Ishikawa (cell line): ENCODE results near the gene SDHB.

Source experiments
- CEBPB ChIP-seq: IDR thresholded peaks from 2 replicates; pipeline ENCODE4 v1.6.1; 2012
- CREB1 ChIP-seq: IDR thresholded peaks from 2 replicates; pipeline ENCODE4 v1.6.1; 2012; ENCODE audit warnings: low read depth
- EGR1 ChIP-seq: IDR thresholded peaks from 2 replicates; pipeline ENCODE4 v1.6.1; 2012
- EP300 ChIP-seq: IDR thresholded peaks from 2 replicates; pipeline ENCODE4 v1.6.1; 2012; ENCODE audit warnings: borderline replicate concordance
- FOXM1 ChIP-seq: IDR thresholded peaks from 2 replicates; pipeline ENCODE4 v1.6.1; 2012; ENCODE audit warnings: low read depth, borderline replicate concordance
- MAX ChIP-seq: IDR thresholded peaks from 2 replicates; pipeline ENCODE4 v1.6.1; 2012
- NFIC ChIP-seq: IDR thresholded peaks from 2 replicates; pipeline ENCODE4 v1.6.1; 2012
- RAD21 ChIP-seq: IDR thresholded peaks from 2 replicates; pipeline ENCODE4 v1.6.1; 2012; ENCODE audit warnings: low read depth
- REST ChIP-seq: IDR thresholded peaks from 2 replicates; pipeline ENCODE4 v1.6.1; 2012; ENCODE audit warnings: low read depth, mild to moderate bottlenecking
- TAF1 ChIP-seq: IDR thresholded peaks from 2 replicates; pipeline ENCODE4 v1.6.1; 2012; ENCODE audit warnings: low read depth, mild to moderate bottlenecking
- TCF12 ChIP-seq: IDR thresholded peaks from 2 replicates; pipeline ENCODE4 v1.6.1; 2012; ENCODE audit warnings: low read depth
- TEAD4 ChIP-seq: IDR thresholded peaks from 2 replicates; pipeline ENCODE4 v1.6.1; 2012
- USF1 ChIP-seq: IDR thresholded peaks from 2 replicates; pipeline ENCODE4 v1.6.1; 2012
- YY1 ChIP-seq: IDR thresholded peaks from 2 replicates; pipeline ENCODE4 v1.6.1; 2012; ENCODE audit warnings: low read depth
- ZBTB7A ChIP-seq: IDR thresholded peaks from 2 replicates; pipeline ENCODE4 v1.6.1; 2012; ENCODE audit warnings: low read depth

The SDHB gene

GRCh38 chr1:17045634-17046333 lies 8.0 kb downstream of the SDHB start:
- TF ChIP-seq NFIC = no peak
- TF ChIP-seq REST = no peak
- no peak for TF ChIP-seq MAX
- no peak for TF ChIP-seq TAF1
- TF ChIP-seq TCF12 = no peak
- TF ChIP-seq RAD21 = peak; percentile 69
- no peak for TF ChIP-seq EGR1
- TF ChIP-seq CREB1 = no peak

GRCh38 chr1:17045150-17045549 lies 8.7 kb downstream of the SDHB start:
- TF ChIP-seq YY1 (no peak), ZBTB7A (no peak), TEAD4 (no peak), USF1 (no peak), EGR1 (no peak), TCF12 (no peak), REST (no peak), CREB1 (no peak), FOXM1 (no peak), RAD21 (no peak)

GRCh38 chr1:17043676-17044075 lies 10.2 kb downstream of the SDHB start:
- TF ChIP-seq FOXM1 = no peak
- TF ChIP-seq TAF1 = no peak
- no peak for TF ChIP-seq ZBTB7A
- TF ChIP-seq NFIC = no peak
- no peak for TF ChIP-seq RAD21
- TF ChIP-seq EP300 = no peak
- TF ChIP-seq CEBPB = no peak
- TF ChIP-seq TCF12 = no peak
- TF ChIP-seq EGR1 = no peak

GRCh38 chr1:17040135-17040534 lies 13.7 kb downstream of the SDHB start:
- TF ChIP-seq ZBTB7A = no peak
- no peak for TF ChIP-seq YY1
- no peak for TF ChIP-seq EP300
- no peak for TF ChIP-seq FOXM1
- TF ChIP-seq NFIC = no peak
- no peak for TF ChIP-seq TEAD4
- TF ChIP-seq TAF1 = no peak
- TF ChIP-seq USF1 = no peak
- TF ChIP-seq EGR1 = no peak
- no peak for TF ChIP-seq REST
- TF ChIP-seq CEBPB = no peak
- no peak for TF ChIP-seq MAX

GRCh38 chr1:17039522-17039921 lies 14.3 kb downstream of the SDHB start:
- no peak for TF ChIP-seq CEBPB
- TF ChIP-seq ZBTB7A = no peak
- TF ChIP-seq TCF12 = no peak
- TF ChIP-seq TAF1 = no peak
- TF ChIP-seq REST = no peak
- TF ChIP-seq MAX = no peak
- TF ChIP-seq NFIC = no peak
- TF ChIP-seq USF1 = no peak
- no peak for TF ChIP-seq RAD21
- no peak for TF ChIP-seq FOXM1
- TF ChIP-seq EP300 = no peak
- no peak for TF ChIP-seq CREB1
- TF ChIP-seq EGR1 = no peak
- TF ChIP-seq TEAD4 = no peak
- no peak for TF ChIP-seq YY1
